HUES48 (cell line): Measurements from ENCODE around the gene IL17A.
A peak's percentile ranks its signal among the peaks of the same experiment; 100 is the strongest.
"Not testable (repeated sequence)": the region's sequence is repeated elsewhere in the genome, so short reads cannot be mapped to it uniquely, and the experiment has no call there.

Experiments used
- H3K27ac ChIP-seq: one replicate; pipeline ENCODE4 v1.7.0; 2013; ENCODE audit warnings: low read depth, low read length, inconsistent platforms
- H3K27me3 ChIP-seq: 2 replicates; pipeline ENCODE4 v1.6.1; 2013; ENCODE audit warnings: mild to moderate bottlenecking, low read length; ENCODE audit not compliant: control insufficient read depth, insufficient read depth
- H3K36me3 ChIP-seq: 2 replicates; pipeline ENCODE4 v1.6.1; 2013; ENCODE audit warnings: low read length; ENCODE audit not compliant: control insufficient read depth, insufficient read depth
- H3K4me1 ChIP-seq: 2 replicates; pipeline ENCODE4 v1.6.1; 2013; ENCODE audit warnings: mild to moderate bottlenecking, low read length; ENCODE audit not compliant: control insufficient read depth, insufficient read depth
- H3K4me3 ChIP-seq: 2 replicates; pipeline ENCODE4 v1.5.1; 2013; ENCODE audit warnings: mild to moderate bottlenecking, low read depth, low read length
- H3K9ac ChIP-seq: 2 replicates; pipeline ENCODE4 v1.6.1; 2013; ENCODE audit warnings: mild to moderate bottlenecking, low read depth, low read length, moderate library complexity
- H3K9me3 ChIP-seq: 2 replicates; pipeline ENCODE4 v1.6.1; 2013; ENCODE audit warnings: low read length; ENCODE audit not compliant: control insufficient read depth, insufficient read depth

IL17A gene

DNA sequence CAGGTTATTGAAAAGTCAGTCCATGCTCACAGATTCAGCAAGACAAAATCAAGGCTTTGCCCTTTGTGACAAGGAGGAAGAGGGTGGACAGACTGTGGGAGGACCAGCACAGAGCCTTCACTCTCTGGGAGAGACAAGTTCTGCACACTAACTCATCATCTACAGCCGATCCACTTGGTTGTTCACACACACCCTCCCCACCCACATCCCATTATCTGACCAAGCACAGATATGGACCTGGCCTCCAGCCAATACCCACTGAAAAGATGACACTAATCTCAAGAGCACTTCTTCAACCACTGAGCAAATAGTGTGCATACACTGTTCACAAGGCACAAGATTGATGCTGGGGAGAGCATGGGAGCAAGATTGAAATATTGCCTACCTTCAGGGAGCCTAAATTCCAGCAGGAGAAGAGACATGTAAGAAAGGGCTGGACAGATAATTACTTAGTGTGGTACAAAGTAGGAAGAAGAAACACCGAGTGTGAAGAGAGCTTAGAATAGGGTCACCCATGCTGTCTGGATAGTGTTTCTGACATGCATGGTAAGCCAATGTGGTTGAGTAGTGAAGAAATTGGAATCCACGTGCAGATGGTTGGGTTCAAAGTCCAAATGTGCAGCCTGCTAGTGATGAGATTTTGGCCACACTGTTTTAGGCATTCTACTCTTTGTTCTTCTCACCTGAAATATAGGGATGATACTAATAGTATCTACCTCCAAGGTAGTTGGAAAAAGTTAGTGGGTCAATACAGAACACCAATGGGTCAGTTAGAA lies 21.7 kb upstream of the IL17A start:
- Histone ChIP-seq H3K27me3 (no peaks in the 10 kb centered on the region), H3K36me3 (no peaks in the 10 kb centered on the region), H3K9ac (no peak overlapping the region), H3K4me3 (no peak overlapping the region), H3K4me1 (no peaks in the 10 kb centered on the region), H3K9me3 (peaks cover 3% of the 10 kb centered on the region), H3K27ac (no peak overlapping the region)

DNA sequence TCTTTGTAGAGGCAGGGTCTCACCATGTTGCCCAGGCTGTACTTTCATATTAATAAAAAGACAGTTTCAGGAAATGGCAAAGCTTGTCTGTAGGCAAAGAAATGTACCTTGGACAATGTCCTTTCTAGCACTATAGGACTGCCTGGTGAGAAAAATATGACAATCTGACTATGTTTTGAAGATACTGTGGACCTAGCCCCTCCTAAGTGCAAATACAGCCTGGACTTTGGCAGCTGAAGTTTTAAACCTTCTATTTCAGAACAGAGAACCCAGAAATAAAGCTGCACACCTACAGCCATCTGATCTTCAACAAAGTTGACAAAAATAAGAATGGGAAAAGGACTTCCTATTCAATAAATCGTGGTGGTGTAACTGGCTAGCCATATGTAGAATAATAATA lies 18.9 kb upstream of the IL17A start:
- Histone ChIP-seq H3K27me3 (no peaks in the 10 kb centered on the region), H3K9me3 (no peaks in the 10 kb centered on the region), H3K27ac (no peak overlapping the region), H3K4me1 (no peaks in the 10 kb centered on the region), H3K9ac (no peak overlapping the region), H3K4me3 (no peak overlapping the region), H3K36me3 (no peaks in the 10 kb centered on the region)

DNA sequence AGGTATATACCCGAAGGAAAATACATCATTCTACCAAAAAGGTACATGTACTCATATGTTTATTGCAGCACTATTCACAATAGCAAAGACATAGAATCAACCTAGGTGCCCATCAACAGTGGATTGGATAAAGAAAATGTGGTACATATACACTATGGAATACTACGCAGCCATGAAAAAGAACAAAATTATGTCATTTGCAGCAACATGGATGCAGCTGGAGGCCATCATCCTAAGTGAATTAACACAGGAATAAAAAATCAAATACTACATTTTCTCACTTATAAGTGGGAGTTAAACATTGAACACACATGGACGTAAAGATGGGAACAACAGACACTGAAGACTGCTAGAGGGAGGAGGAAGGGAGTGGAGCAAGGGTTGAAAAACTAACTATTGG lies 17.8 kb upstream of the IL17A start:
- H3K9ac ChIP-seq, H3K27me3 ChIP-seq, H3K4me1 ChIP-seq, H3K36me3 ChIP-seq, H3K27ac ChIP-seq, H3K4me3 ChIP-seq, H3K9me3 ChIP-seq: not testable (repeated sequence)

DNA sequence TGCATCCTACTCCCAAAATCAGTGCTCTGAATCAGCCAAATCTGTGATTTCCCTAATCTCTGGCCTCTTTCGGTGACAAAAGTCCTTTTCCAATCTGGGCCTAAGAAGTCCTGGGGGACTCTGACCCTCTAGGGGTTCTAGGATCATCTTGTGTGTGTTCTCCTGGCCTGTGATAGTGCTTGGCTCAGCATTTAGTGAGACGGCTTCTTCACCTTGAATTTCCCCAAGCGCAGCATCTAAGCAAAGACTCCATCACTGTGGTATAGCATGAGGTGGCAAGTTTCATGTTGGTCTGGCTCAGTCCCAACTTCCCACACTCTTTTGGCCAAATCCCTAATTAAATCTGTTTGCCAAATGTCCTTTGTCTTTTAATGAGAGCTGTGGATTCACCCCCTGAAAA lies 12.1 kb upstream of the IL17A start:
- H3K9me3 ChIP-seq, result no peaks in the 10 kb centered on the region
- no peaks in the 10 kb centered on the region for H3K27me3 ChIP-seq
- no peak overlapping the region for H3K9ac ChIP-seq
- no peaks in the 10 kb centered on the region for H3K36me3 ChIP-seq
- no peak overlapping the region for H3K4me3 ChIP-seq
- H3K4me1 ChIP-seq, result no peaks in the 10 kb centered on the region
- H3K27ac ChIP-seq, result no peak overlapping the region

DNA sequence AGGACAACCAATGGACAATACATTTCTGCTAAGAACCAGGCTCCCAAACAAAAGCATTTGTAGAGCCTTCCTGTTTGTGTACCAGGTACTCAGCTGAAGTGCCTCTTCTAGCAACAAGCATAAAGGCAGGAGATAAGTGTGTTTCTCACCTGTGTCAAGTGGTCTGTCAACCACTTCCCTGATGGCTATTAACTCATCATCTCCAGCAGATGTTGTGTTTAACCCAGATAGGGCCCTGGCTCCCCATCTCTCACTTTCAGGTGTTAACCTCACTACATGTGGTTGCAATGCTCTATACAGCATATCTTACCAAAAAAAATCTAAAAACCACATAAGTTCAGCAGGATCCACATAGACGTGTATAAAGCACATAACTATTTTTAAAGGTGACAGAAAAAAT lies 9.6 kb upstream of the IL17A start:
- H3K27me3 ChIP-seq, result no peaks in the 10 kb centered on the region
- H3K4me3 ChIP-seq, result no peak overlapping the region
- H3K9ac ChIP-seq, result no peak overlapping the region
- no peaks in the 10 kb centered on the region for H3K4me1 ChIP-seq
- no peak overlapping the region for H3K27ac ChIP-seq
- no peaks in the 10 kb centered on the region for H3K9me3 ChIP-seq
- H3K36me3 ChIP-seq, result no peaks in the 10 kb centered on the region

DNA sequence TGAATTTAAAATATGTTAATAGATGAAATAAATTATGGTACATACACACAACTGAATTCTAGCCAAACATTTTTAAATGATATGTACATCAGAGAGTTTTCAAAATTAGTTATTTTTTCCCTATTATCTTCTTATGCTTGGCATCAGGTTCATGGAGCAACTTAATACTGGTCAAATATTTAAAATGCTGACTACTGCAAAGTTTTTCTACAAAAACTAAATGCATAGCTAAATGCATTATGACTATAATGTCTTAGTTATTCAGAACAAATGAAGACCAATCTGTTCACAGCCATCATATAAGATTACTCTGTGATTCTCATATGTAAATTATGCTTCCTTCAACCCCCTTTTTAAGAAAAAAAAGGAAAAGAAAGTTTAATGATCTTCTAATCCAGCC lies 8.2 kb upstream of the IL17A start:
- no peaks in the 10 kb centered on the region for H3K4me1 ChIP-seq
- no peak overlapping the region for H3K27ac ChIP-seq
- no peak overlapping the region for H3K9ac ChIP-seq

DNA sequence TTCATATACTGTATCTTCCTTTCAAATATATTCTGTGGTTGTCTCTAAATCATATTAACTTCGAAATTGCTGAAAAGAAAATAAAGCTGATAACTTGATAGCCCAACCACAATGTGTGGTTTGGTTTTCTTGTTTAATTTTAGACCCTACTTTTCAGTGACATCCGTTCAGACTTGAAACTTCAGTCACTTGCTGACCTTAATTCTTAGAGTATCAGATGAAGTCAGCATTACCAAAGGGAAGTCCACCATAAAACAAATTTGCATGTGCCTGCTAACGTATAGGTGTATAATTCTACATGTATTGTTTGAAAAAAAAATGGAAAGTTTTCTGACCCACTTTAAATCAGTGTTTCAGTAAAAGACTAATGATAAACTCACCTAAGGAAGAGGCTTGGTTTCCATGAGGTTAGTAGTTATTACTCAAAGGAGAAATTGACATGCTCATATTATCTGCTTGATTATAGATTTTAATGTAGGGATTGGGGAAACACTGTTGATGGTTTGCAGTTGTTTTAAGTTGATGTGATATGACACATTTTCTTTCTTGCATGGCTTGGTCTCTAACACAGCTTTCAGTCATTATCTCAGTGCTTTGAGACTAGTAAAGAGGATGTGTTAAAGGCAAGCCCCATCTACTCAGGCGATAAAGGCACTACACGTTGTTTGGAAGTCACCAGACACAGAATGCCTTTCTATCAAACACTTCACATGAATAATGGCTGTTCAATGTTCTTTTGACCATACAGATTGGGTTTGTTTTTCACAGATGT lies 5.2 kb upstream of the IL17A start:
- H3K27me3 ChIP-seq, result no peaks in the 10 kb centered on the region
- no peak overlapping the region for H3K4me3 ChIP-seq
- H3K9ac ChIP-seq, result no peak overlapping the region

More for the DNA sequence above, 8.2 kb upstream of the IL17A start:
- Histone ChIP-seq H3K4me3 (no peak overlapping the region), H3K27me3 (no peaks in the 10 kb centered on the region), H3K36me3 (no peaks in the 10 kb centered on the region), H3K9me3 (no peaks in the 10 kb centered on the region)

DNA sequence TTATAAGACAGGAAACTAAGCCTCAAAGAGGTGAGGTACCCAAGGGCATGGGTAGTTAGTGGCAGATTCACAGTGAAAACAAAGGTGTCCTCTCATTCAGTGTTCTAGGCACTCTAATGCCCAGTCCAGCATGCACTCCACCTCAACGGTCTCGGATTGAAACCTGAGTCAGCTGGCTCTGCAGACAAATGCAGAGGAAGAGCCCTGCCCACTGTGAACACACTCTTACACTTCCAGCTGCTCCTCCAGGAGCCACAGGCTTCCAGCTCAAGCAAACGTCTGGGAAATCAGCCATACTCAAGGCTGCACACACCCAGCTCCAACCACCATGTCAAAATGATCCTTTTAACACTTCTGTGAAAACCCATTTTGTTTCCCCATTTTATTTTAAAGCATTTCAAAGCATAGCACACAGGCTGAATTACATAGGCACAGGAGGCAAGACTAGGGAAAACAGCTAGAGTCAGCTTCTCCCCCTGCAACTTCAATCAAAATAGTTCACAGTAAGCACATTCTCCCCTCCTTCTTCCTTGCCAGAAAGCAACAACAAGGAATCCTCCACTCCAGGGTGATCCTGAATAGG lies 3.0 kb upstream of the IL17A start:
- Histone ChIP-seq H3K36me3 (no peaks in the 10 kb centered on the region), H3K9ac (no peak overlapping the region), H3K4me1 (no peaks in the 10 kb centered on the region), H3K27me3 (no peaks in the 10 kb centered on the region), H3K27ac (no peak overlapping the region), H3K4me3 (no peak overlapping the region), H3K9me3 (no peaks in the 10 kb centered on the region)

More for the DNA sequence above, 5.2 kb upstream of the IL17A start:
- Histone ChIP-seq H3K27ac (no peak overlapping the region), H3K36me3 (no peaks in the 10 kb centered on the region), H3K4me1 (no peaks in the 10 kb centered on the region), H3K9me3 (no peaks in the 10 kb centered on the region)

DNA sequence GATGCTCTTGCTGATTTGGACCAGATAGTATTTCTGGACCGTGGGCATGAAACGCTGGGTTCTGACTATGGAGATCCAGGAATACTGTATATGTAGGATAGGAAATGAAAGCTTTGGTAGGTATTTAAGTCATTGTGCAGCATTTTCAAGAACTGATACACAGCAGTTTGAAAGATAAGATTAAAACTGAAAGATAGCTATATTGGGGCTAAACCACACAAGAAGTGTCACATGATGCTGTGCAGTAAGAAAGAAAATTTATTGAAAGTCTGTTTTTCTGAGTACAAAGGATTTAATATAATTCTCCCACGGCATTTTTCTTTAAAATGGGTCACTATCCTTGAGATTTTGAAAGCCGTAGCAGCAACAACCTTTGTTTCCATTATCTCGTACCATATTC lies 305 bp downstream of the IL17A start:
- H3K9ac ChIP-seq, result no peak overlapping the region
- H3K27ac ChIP-seq, result no peak overlapping the region
- no peaks in the 10 kb centered on the region for H3K27me3 ChIP-seq
- peaks cover 7% of the 10 kb centered on the region for H3K4me1 ChIP-seq
- no peaks in the 10 kb centered on the region for H3K36me3 ChIP-seq
- H3K4me3 ChIP-seq, result no peak overlapping the region
- H3K9me3 ChIP-seq, result no peaks in the 10 kb centered on the region

DNA sequence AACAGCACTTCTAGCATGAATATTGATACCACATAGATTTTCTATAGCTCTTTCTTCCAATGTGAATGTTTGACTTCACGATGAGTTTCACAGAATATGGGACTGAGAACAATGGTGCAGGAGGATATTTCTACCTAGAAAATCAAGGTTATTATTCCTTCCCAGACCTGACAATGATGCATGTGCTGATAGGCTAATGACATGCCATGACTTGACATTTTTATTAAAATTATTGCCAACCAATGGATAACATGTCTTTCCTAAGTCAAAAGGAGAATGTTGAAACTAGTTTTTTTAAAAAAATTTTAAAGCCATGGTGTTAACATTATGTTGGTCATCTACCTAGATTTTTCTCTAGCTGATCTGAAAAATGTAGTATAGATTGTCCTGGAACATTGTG lies 923 bp downstream of the IL17A start:
- Histone ChIP-seq H3K36me3 (no peaks in the 10 kb centered on the region), H3K9me3 (no peaks in the 10 kb centered on the region), H3K9ac (no peak overlapping the region), H3K4me1 (peaks cover 7% of the 10 kb centered on the region), H3K4me3 (no peak overlapping the region), H3K27me3 (no peaks in the 10 kb centered on the region), H3K27ac (no peak overlapping the region)

DNA sequence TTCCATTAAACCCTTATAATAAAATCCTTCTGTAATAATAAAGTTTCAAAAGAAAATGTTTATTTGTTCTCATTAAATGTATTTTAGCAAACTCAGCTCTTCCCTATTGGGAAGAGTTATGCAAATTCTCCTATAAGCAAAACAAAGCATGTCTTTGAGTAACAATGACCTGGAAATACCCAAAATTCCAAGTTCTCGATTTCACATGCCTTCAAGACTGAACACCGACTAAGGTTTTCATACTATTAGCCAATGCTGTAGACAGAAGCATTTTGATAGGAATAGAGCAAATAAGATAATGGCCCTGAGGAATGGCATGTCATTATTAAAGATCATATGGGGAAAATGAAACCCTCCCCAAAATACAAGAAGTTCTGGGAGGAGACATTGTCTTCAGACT lies 3.8 kb downstream of the IL17A start:
- Histone ChIP-seq H3K27me3 (no peaks in the 10 kb centered on the region), H3K27ac (peak overlapping the region; percentile 59), H3K9ac (peak overlapping the region; percentile 25; the same call in 1 of the 2 replicates), H3K4me1 (peaks cover 7% of the 10 kb centered on the region), H3K9me3 (no peaks in the 10 kb centered on the region), H3K4me3 (no peak overlapping the region), H3K36me3 (no peaks in the 10 kb centered on the region)
